Measurements from ENCODE around the gene EML3.
A peak's percentile ranks its signal among the peaks of the same experiment; 100 is the strongest.
"Not testable (repeated sequence)": the region's sequence is repeated elsewhere in the genome, so short reads cannot be mapped to it uniquely, and the experiment has no call there.

EML3 gene

GRCh38 chr11:62600367-62601121 lies 12.0 kb downstream of the EML3 start:
- no peak for DNase-seq (ENCODE audit: low read depth)

- no peak for DNase-seq (ENCODE audit: low read depth)
These were observed 12.7 kb downstream of the EML3 start for GRCh38 chr11:62599901-62600300.

GRCh38 chr11:62599069-62599696 lies 13.4 kb downstream of the EML3 start:
- DNase-seq (ENCODE audit: low read depth): peak; percentile 100

GRCh38 chr11:62595124-62595523 lies 17.5 kb downstream of the EML3 start:
- no peak for DNase-seq (ENCODE audit: low read depth)

GRCh38 chr11:62593434-62594044 lies 19.0 kb downstream of the EML3 start:
- DNase-seq (ENCODE audit: low read depth): peak; percentile 73

GRCh38 chr11:62592989-62593421 lies 19.6 kb downstream of the EML3 start:
- no peak for DNase-seq (ENCODE audit: low read depth)

GRCh38 chr11:62592146-62592815 lies 20.3 kb downstream of the EML3 start:
- DNase-seq (ENCODE audit: low read depth): peak; percentile 17

GRCh38 chr11:62591448-62592145 lies 21.0 kb downstream of the EML3 start, which contains the start of gene TUT1:
TSS of gene TUT1 (minus strand) at chr11:62591523. CDS start at chr11:62591485, 38 bp downstream.
- DNase-seq (ENCODE audit: low read depth): peak; percentile 100

GRCh38 chr11:62588966-62589637 lies 23.5 kb downstream of the EML3 start:
- DNase-seq (ENCODE audit: low read depth): peak; percentile 48

GRCh38 chr11:62585356-62585755 lies 27.2 kb downstream of the EML3 start:
- DNase-seq (ENCODE audit: low read depth): not testable (repeated sequence)

- not testable (repeated sequence) for DNase-seq (ENCODE audit: low read depth)
These were observed 30.8 kb downstream of the EML3 start for GRCh38 chr11:62581735-62582134.

GRCh38 chr11:62580959-62581715 lies 31.4 kb downstream of the EML3 start:
- DNase-seq (ENCODE audit: low read depth): no peak

GRCh38 chr11:62579252-62579651 lies 33.3 kb downstream of the EML3 start:
- no peak for DNase-seq (ENCODE audit: low read depth)

- DNase-seq (ENCODE audit: low read depth): no peak
These were observed 34.0 kb downstream of the EML3 start for GRCh38 chr11:62578541-62578940.

- DNase-seq (ENCODE audit: low read depth): peak; percentile 63
These were observed 35.4 kb downstream of the EML3 start for GRCh38 chr11:62577046-62577714.

GRCh38 chr11:62575837-62576236 lies 36.7 kb downstream of the EML3 start:
- no peak for DNase-seq (ENCODE audit: low read depth)

- DNase-seq (ENCODE audit: low read depth): no peak
These were observed 37.4 kb downstream of the EML3 start for GRCh38 chr11:62575156-62575555.

- no peak for DNase-seq (ENCODE audit: low read depth)
These were observed 38.1 kb downstream of the EML3 start for GRCh38 chr11:62574363-62575071.

Data from iris pigment epithelial cell (primary cell).